ENCODE results near the gene GATAD2B. TPM values are rescaled to one million over a fixed set of nuclear protein-coding genes. Genes with fewer than 3 reads are reported as not detected.

The GATAD2B gene
- polyA plus RNA-seq, 3 donors = 1.1 to 11.0 (median 2.0) TPM

DNA sequence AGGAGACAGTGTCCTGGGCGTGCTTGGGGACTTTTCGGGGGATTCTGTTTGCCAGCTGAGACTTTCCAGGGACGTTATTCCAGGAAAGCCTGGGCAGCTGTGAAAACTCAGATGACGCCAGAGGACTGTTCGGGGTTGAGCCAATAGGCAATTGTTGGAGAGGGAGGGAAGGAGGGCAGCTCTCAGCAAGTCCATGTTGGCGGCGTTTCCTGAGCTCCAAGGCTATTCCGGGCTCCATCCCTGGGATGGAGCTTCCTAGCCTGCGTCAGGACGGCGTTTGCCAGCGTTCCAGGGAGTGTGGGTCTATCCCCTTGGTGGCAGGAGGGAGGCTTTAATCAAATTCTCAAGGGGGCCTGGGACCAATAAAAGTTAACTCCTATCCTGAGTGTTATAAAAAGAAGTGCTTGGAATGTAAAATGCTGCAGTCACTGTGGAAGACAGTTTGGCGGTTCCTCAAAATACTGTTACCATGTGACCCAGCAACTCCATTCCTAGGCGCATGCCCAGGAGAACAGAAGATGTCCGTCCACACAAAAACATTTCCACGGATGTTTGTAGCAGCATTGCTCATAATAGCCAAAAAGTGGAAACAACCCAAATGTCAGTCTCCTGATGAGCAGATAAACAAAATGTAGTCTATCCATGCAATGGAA, 132.3 kb downstream of the GATAD2B start:
- H3K27me3 Mint-ChIP-seq (ENCODE audit: low read depth in 3 of 3) = peaks cover 1 to 5% (median 5%) of the 10 kb centered on the region in 3 donors
- H3K36me3 ChIP-seq (replicated peaks in 1 of 2; ENCODE audit: control insufficient read depth in 1 of 2, insufficient read depth in 2 of 2, low read length in 2 of 2) = no peaks in the 10 kb centered on the region
- TF ChIP-seq, protein P1, sequence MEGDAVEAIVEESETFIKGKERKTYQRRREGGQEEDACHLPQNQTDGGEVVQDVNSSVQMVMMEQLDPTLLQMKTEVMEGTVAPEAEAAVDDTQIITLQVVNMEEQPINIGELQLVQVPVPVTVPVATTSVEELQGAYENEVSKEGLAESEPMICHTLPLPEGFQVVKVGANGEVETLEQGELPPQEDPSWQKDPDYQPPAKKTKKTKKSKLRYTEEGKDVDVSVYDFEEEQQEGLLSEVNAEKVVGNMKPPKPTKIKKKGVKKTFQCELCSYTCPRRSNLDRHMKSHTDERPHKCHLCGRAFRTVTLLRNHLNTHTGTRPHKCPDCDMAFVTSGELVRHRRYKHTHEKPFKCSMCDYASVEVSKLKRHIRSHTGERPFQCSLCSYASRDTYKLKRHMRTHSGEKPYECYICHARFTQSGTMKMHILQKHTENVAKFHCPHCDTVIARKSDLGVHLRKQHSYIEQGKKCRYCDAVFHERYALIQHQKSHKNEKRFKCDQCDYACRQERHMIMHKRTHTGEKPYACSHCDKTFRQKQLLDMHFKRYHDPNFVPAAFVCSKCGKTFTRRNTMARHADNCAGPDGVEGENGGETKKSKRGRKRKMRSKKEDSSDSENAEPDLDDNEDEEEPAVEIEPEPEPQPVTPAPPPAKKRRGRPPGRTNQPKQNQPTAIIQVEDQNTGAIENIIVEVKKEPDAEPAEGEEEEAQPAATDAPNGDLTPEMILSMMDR (IDR thresholded peaks at IDR 0.05) = no peak
- peak overlapping the region; percentile 84 for H2AFZ ChIP-seq (ENCODE audit: insufficient read depth, low read depth, low read length, poor library complexity, severe bottlenecking)
- peaks cover 45% of the 10 kb centered on the region for H3K4me1 Mint-ChIP-seq
- peaks cover 40 to 43% of the 10 kb centered on the region in 2 donors for H3K4me1 ChIP-seq (ENCODE audit: control insufficient read depth in 1 of 2, insufficient read depth in 2 of 2, low read length in 2 of 2)
- H3K27me3 ChIP-seq (ENCODE audit: control insufficient read depth in 2 of 2, insufficient read depth in 2 of 2, low read length in 2 of 2) = no peaks in the 10 kb centered on the region
- H3K36me3 Mint-ChIP-seq = peaks cover 0 to 2% of the 10 kb centered on the region in 2 donors
- H3K79me2 ChIP-seq (ENCODE audit: insufficient read depth, low read length) = no peaks in the 10 kb centered on the region
- no peaks in the 10 kb centered on the region for H3K9me3 Mint-ChIP-seq
- peak overlapping the region; percentile 73 to 89 for H3K4me3 Mint-ChIP-seq
- intact Hi-C loops (cut with micrococcal nuclease) = loop anchor here in 1 of 2 donors (5.0 kb wide), 1 partner anchor 172 kb away; the partner anchor contains the start of gene SLC39A1
- H3K9ac ChIP-seq (ENCODE audit: insufficient read depth, low read length, poor library complexity, severe bottlenecking) = peak overlapping the region; percentile 62
- H4K20me1 ChIP-seq (ENCODE audit: insufficient read depth, low read length) = no peaks in the 10 kb centered on the region
- peak; percentile 80 to 91 (median 81) for DNase-seq
- H3K9me3 ChIP-seq (replicated peaks in 1 of 2; ENCODE audit: control insufficient read depth in 1 of 2, insufficient read depth in 1 of 2, low read length in 2 of 2) = no peaks in the 10 kb centered on the region
- H3K27ac ChIP-seq (ENCODE audit: low read depth in 1 of 2, low read length in 2 of 2) = peak overlapping the region; percentile 88 to 97
- 46% methylated on average over 16 of the region's 16 CpGs for WGBS (ENCODE audit: insufficient coverage)
- H3K4me2 ChIP-seq (replicated peaks; ENCODE audit: extremely low read depth, low read length, poor library complexity, severe bottlenecking) = peak overlapping the region; percentile 76
- H3K4me3 ChIP-seq (replicated peaks in 1 of 3; ENCODE audit: low read depth in 2 of 3, low read length in 3 of 3) = peak overlapping the region; percentile 25 to 70 (median 29)
- peak overlapping the region; percentile 98 to 100 (median 99) for H3K27ac Mint-ChIP-seq

DNA sequence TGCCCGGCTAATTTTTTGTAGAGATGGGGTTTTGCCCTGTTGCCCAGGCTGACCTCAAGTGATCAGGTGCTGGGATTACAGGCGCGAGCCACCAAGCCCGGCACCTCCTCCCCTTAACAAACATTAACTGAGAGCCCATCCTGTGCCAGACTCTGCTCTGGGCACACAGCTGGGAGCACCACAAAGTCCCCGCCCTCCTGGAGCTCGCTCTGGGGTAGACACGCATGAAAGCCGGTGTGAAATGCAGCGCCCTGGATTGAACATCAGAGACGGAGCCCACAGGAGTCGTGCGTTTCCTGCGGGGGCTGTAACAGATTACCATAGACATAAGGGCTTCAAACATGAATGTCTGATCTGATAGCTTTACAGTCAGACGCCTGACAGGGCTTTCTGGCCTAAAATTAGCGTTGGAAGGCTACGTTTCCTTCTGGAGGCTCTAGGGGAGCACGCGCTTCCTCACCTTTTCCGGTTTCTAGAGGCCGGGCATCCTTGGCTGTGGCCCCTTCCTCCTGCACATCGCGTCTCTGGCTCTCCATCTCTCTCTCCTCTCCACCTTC, 133.2 kb downstream of the GATAD2B start:
- Histone ChIP-seq H3K9me3 (replicated peaks in 1 of 2; ENCODE audit: control insufficient read depth in 1 of 2, insufficient read depth in 1 of 2, low read length in 2 of 2) (no peaks in the 10 kb centered on the region), H4K20me1 (ENCODE audit: insufficient read depth, low read length) (no peaks in the 10 kb centered on the region), H3K27me3 (ENCODE audit: control insufficient read depth in 2 of 2, insufficient read depth in 2 of 2, low read length in 2 of 2) (no peaks in the 10 kb centered on the region), H3K4me1 (ENCODE audit: control insufficient read depth in 1 of 2, insufficient read depth in 2 of 2, low read length in 2 of 2) (peaks cover 40 to 43% of the 10 kb centered on the region in 2 donors), H3K4me2 (replicated peaks; ENCODE audit: extremely low read depth, low read length, poor library complexity, severe bottlenecking) (peak overlapping the region; percentile 76), H3K79me2 (ENCODE audit: insufficient read depth, low read length) (no peaks in the 10 kb centered on the region), H3K4me3 (replicated peaks in 1 of 3; ENCODE audit: low read depth in 2 of 3, low read length in 3 of 3) (peak overlapping the region in 1 of 3 experiments; percentile 70), H3K27ac (ENCODE audit: low read depth in 1 of 2, low read length in 2 of 2) (peak overlapping the region; percentile 88 to 97), H3K9ac (ENCODE audit: insufficient read depth, low read length, poor library complexity, severe bottlenecking) (peak overlapping the region; percentile 62), H3K36me3 (replicated peaks in 1 of 2; ENCODE audit: control insufficient read depth in 1 of 2, insufficient read depth in 2 of 2, low read length in 2 of 2) (no peaks in the 10 kb centered on the region), H2AFZ (ENCODE audit: insufficient read depth, low read depth, low read length, poor library complexity, severe bottlenecking) (peak overlapping the region; percentile 84)
- intact Hi-C loops (cut with micrococcal nuclease) = loop anchor here (2.0 to 5.0 kb wide), 2 partner anchors 15 to 173 kb away; partner anchors contain the start of genes SLC27A3 (in 1 of the 2) and SLC39A1 (in 1 of the 2)
- DNase-seq = peak in 2 of 3 donors; percentile 30 to 32
- H3K27ac Mint-ChIP-seq = peak overlapping the region; percentile 98 to 100 (median 99)
- 29% methylated on average over 19 of the region's 22 CpGs for WGBS (ENCODE audit: insufficient coverage)
- peak overlapping the region; percentile 73 to 89 for H3K4me3 Mint-ChIP-seq
- peaks cover 0 to 2% of the 10 kb centered on the region in 2 donors for H3K36me3 Mint-ChIP-seq
- TF ChIP-seq, protein P1 (IDR thresholded peaks at IDR 0.05) = no peak
- peaks cover 43% of the 10 kb centered on the region for H3K4me1 Mint-ChIP-seq
- no peaks in the 10 kb centered on the region for H3K9me3 Mint-ChIP-seq
- H3K27me3 Mint-ChIP-seq (ENCODE audit: low read depth in 3 of 3) = peaks cover 1 to 5% (median 4%) of the 10 kb centered on the region in 3 donors

All from CD14-positive monocyte (primary cell).